ENCODE measurements around the gene DAP3. TPM values are rescaled to one million over a fixed set of nuclear protein-coding genes. Genes with fewer than 3 reads are reported as not detected.
"Not testable (repeated sequence)": the region's sequence is repeated elsewhere in the genome, so short reads cannot be mapped to it uniquely, and the experiment has no call there.

The DAP3 gene
- total RNA-seq, 1 experiment from 2014 or later = 89.3 TPM

GRCh38 chr1:155697046-155697445 is 8.2 kb downstream of the DAP3 start:
- H3K36me3 ChIP-seq = peaks cover 16% of the 10 kb centered on the region
- no peak overlapping the region for H3K4me3 ChIP-seq
- DNase-seq = no peak
- no peaks in the 10 kb centered on the region for H3K4me1 ChIP-seq
- peaks cover 4% of the 10 kb centered on the region for H3K9me3 ChIP-seq (replicated peaks)
- H3K27me3 ChIP-seq = no peaks in the 10 kb centered on the region
- no peak overlapping the region for H3K27ac ChIP-seq

- H3K27me3 ChIP-seq; H3K9me3 ChIP-seq (replicated peaks); H3K27ac ChIP-seq: not testable (repeated sequence)
These were observed 8.7 kb downstream of the DAP3 start for GRCh38 chr1:155697616-155698015.

GRCh38 chr1:155698382-155699038 is 9.6 kb downstream of the DAP3 start:
- no peak for DNase-seq
- H3K27me3 ChIP-seq = no peaks in the 10 kb centered on the region
- no peak overlapping the region for H3K27ac ChIP-seq
- no peaks in the 10 kb centered on the region; the same call in 1 of the 2 replicates for H3K9me3 ChIP-seq (replicated peaks)
- H3K36me3 ChIP-seq = 0 out of 2 replicates have a peak, but pooled peaks cover 4% of the 10 kb centered on the region
- no peaks in the 10 kb centered on the region for H3K4me1 ChIP-seq
- no peak overlapping the region for H3K4me3 ChIP-seq

More at GRCh38 chr1:155697616-155698015, 8.7 kb downstream of the DAP3 start:
- H3K4me1 ChIP-seq, H3K4me3 ChIP-seq, DNase-seq: not testable (repeated sequence)
- H3K36me3 ChIP-seq = peaks cover 12% of the 10 kb centered on the region

- H3K36me3 ChIP-seq; H3K27ac ChIP-seq; H3K4me3 ChIP-seq; DNase-seq; H3K4me1 ChIP-seq; H3K27me3 ChIP-seq; H3K9me3 ChIP-seq (replicated peaks): not testable (repeated sequence)
These were observed 10.2 kb downstream of the DAP3 start for GRCh38 chr1:155699062-155699461.

GRCh38 chr1:155701675-155702074 is 12.8 kb downstream of the DAP3 start:
- DNase-seq = not testable (repeated sequence)

GRCh38 chr1:155703216-155703615 is 14.3 kb downstream of the DAP3 start:
- Histone ChIP-seq H3K27me3 (no peaks in the 10 kb centered on the region), H3K36me3 (no peaks in the 10 kb centered on the region; the same call in 1 of the 2 replicates), H3K4me3 (no peak overlapping the region), H3K4me1 (no peaks in the 10 kb centered on the region), H3K9me3 (replicated peaks) (no peaks in the 10 kb centered on the region), H3K27ac (no peak overlapping the region)
- DNase-seq = no peak

More at GRCh38 chr1:155701675-155702074, 12.8 kb downstream of the DAP3 start:
- H3K27ac ChIP-seq; H3K9me3 ChIP-seq (replicated peaks); H3K4me3 ChIP-seq; H3K36me3 ChIP-seq; H3K4me1 ChIP-seq; H3K27me3 ChIP-seq: not testable (repeated sequence)

GRCh38 chr1:155704414-155704813 is 15.5 kb downstream of the DAP3 start:
- not testable (repeated sequence) for H3K9me3 ChIP-seq (replicated peaks); DNase-seq; H3K36me3 ChIP-seq; H3K4me1 ChIP-seq; H3K27me3 ChIP-seq; H3K27ac ChIP-seq; H3K4me3 ChIP-seq

- H3K27ac ChIP-seq = no peak overlapping the region
- no peak for DNase-seq
These were observed 17.2 kb downstream of the DAP3 start for GRCh38 chr1:155706139-155706538.

GRCh38 chr1:155709391-155709790 is 20.5 kb downstream of the DAP3 start:
- H3K27me3 ChIP-seq = no peaks in the 10 kb centered on the region
- H3K9me3 ChIP-seq (replicated peaks) = 0 out of 2 replicates have a peak, but pooled peaks cover 2% of the 10 kb centered on the region
- no peaks in the 10 kb centered on the region for H3K4me1 ChIP-seq
- peaks cover 7% of the 10 kb centered on the region for H3K36me3 ChIP-seq
- DNase-seq = no peak
- H3K4me3 ChIP-seq = no peak overlapping the region
- no peak overlapping the region for H3K27ac ChIP-seq

More at GRCh38 chr1:155706139-155706538, 17.2 kb downstream of the DAP3 start:
- Histone ChIP-seq H3K36me3 (peaks cover 4% of the 10 kb centered on the region), H3K9me3 (replicated peaks) (0 out of 2 replicates have a peak, but pooled peaks cover 2% of the 10 kb centered on the region), H3K4me3 (no peak overlapping the region), H3K27me3 (no peaks in the 10 kb centered on the region), H3K4me1 (no peaks in the 10 kb centered on the region)

GRCh38 chr1:155711457-155711856 is 22.6 kb downstream of the DAP3 start:
- DNase-seq; H3K4me3 ChIP-seq; H3K27ac ChIP-seq; H3K9me3 ChIP-seq (replicated peaks); H3K4me1 ChIP-seq; H3K27me3 ChIP-seq: not testable (repeated sequence)
- H3K36me3 ChIP-seq = peaks cover 12% of the 10 kb centered on the region

GRCh38 chr1:155712636-155713035 is 23.7 kb downstream of the DAP3 start:
- H3K9me3 ChIP-seq (replicated peaks); H3K27ac ChIP-seq; H3K4me3 ChIP-seq; H3K4me1 ChIP-seq; H3K27me3 ChIP-seq: not testable (repeated sequence)
- peak in 1 of 2 experiments; percentile 6 for DNase-seq
- peaks cover 12% of the 10 kb centered on the region for H3K36me3 ChIP-seq

- Histone ChIP-seq H3K4me1 (no peaks in the 10 kb centered on the region), H3K36me3 (peaks cover 12% of the 10 kb centered on the region), H3K27ac (no peak overlapping the region), H3K4me3 (no peak overlapping the region), H3K9me3 (replicated peaks) (0 out of 2 replicates have a peak, but pooled peaks cover 2% of the 10 kb centered on the region), H3K27me3 (no peaks in the 10 kb centered on the region)
- DNase-seq = no peak
These were observed 24.2 kb downstream of the DAP3 start for GRCh38 chr1:155713075-155713474.

- not testable (repeated sequence) for H3K4me1 ChIP-seq; H3K9me3 ChIP-seq (replicated peaks); H3K27me3 ChIP-seq; H3K4me3 ChIP-seq; DNase-seq; H3K27ac ChIP-seq
- H3K36me3 ChIP-seq = peaks cover 11% of the 10 kb centered on the region; the same call in 1 of the 2 replicates
These were observed 26.2 kb downstream of the DAP3 start for GRCh38 chr1:155715056-155715455.

- Histone ChIP-seq H3K27ac (no peak overlapping the region), H3K4me1 (no peaks in the 10 kb centered on the region), H3K9me3 (replicated peaks) (no peaks in the 10 kb centered on the region), H3K27me3 (no peaks in the 10 kb centered on the region), H3K4me3 (no peak overlapping the region), H3K36me3 (peaks cover 11% of the 10 kb centered on the region; the same call in 1 of the 2 replicates)
- DNase-seq = no peak
These were observed 26.9 kb downstream of the DAP3 start for GRCh38 chr1:155715777-155716176.

GRCh38 chr1:155717041-155717440 is 28.1 kb downstream of the DAP3 start:
- no peaks in the 10 kb centered on the region for H3K4me1 ChIP-seq
- DNase-seq = no peak
- no peaks in the 10 kb centered on the region for H3K9me3 ChIP-seq (replicated peaks)
- no peaks in the 10 kb centered on the region for H3K27me3 ChIP-seq
- H3K36me3 ChIP-seq = peaks cover 18% of the 10 kb centered on the region; the same call in 1 of the 2 replicates
- H3K27ac ChIP-seq = no peak overlapping the region
- no peak overlapping the region for H3K4me3 ChIP-seq
